IPS-15b (cell line): ENCODE measurements around the gene VSTM2L.

Experiments
- H3K27me3 ChIP-seq: one replicate; pipeline ENCODE4 v1.6.1; 2013; ENCODE audit warnings: low read length; ENCODE audit not compliant: control insufficient read depth, insufficient read depth
- H3K36me3 ChIP-seq: one replicate; pipeline ENCODE4 v1.6.1; 2013; ENCODE audit warnings: low read length; ENCODE audit not compliant: control insufficient read depth, insufficient read depth
- H3K4me1 ChIP-seq: one replicate; pipeline ENCODE4 v1.6.1; 2013; ENCODE audit warnings: mild to moderate bottlenecking, low read length; ENCODE audit not compliant: control insufficient read depth, insufficient read depth
- H3K4me3 ChIP-seq: one replicate; pipeline ENCODE4 v1.5.1; 2013; ENCODE audit warnings: low read depth, low read length
- H3K9ac ChIP-seq: one replicate; pipeline ENCODE4 v1.6.1; 2013; ENCODE audit warnings: low read depth, mild to moderate bottlenecking, low read length
- H3K9me3 ChIP-seq: one replicate; pipeline ENCODE4 v1.6.1; 2013; ENCODE audit warnings: mild to moderate bottlenecking, low read length; ENCODE audit not compliant: control insufficient read depth, insufficient read depth

The VSTM2L gene

GRCh38 chr20:37938181-37938750, 35.3 kb downstream of the VSTM2L start:
- H3K4me3 ChIP-seq = no peak overlapping the region
- no peaks in the 10 kb centered on the region for H3K4me1 ChIP-seq
- H3K9me3 ChIP-seq = no peaks in the 10 kb centered on the region
- H3K27me3 ChIP-seq = no peaks in the 10 kb centered on the region
- H3K9ac ChIP-seq = no peak overlapping the region
- no peaks in the 10 kb centered on the region for H3K36me3 ChIP-seq

GRCh38 chr20:37938954-37939353, 36.0 kb downstream of the VSTM2L start:
- Histone ChIP-seq H3K27me3 (no peaks in the 10 kb centered on the region), H3K36me3 (no peaks in the 10 kb centered on the region)

GRCh38 chr20:37939701-37940560, 37.0 kb downstream of the VSTM2L start:
- Histone ChIP-seq H3K4me1 (no peaks in the 10 kb centered on the region), H3K27me3 (no peaks in the 10 kb centered on the region), H3K9me3 (no peaks in the 10 kb centered on the region), H3K4me3 (no peak overlapping the region), H3K36me3 (no peaks in the 10 kb centered on the region), H3K9ac (no peak overlapping the region)

More at GRCh38 chr20:37938954-37939353, 36.0 kb downstream of the VSTM2L start:
- Histone ChIP-seq H3K4me3 (no peak overlapping the region), H3K4me1 (no peaks in the 10 kb centered on the region), H3K9me3 (no peaks in the 10 kb centered on the region), H3K9ac (no peak overlapping the region)

- H3K4me1 ChIP-seq = no peaks in the 10 kb centered on the region
These were observed 37.9 kb downstream of the VSTM2L start for GRCh38 chr20:37940858-37941257.

GRCh38 chr20:37941332-37941731, 38.4 kb downstream of the VSTM2L start:
- Histone ChIP-seq H3K4me3 (no peak overlapping the region), H3K9ac (no peak overlapping the region), H3K9me3 (no peaks in the 10 kb centered on the region), H3K4me1 (no peaks in the 10 kb centered on the region), H3K27me3 (no peaks in the 10 kb centered on the region), H3K36me3 (no peaks in the 10 kb centered on the region)

More at GRCh38 chr20:37940858-37941257, 37.9 kb downstream of the VSTM2L start:
- Histone ChIP-seq H3K27me3 (no peaks in the 10 kb centered on the region), H3K9me3 (no peaks in the 10 kb centered on the region), H3K36me3 (no peaks in the 10 kb centered on the region), H3K4me3 (no peak overlapping the region), H3K9ac (no peak overlapping the region)

GRCh38 chr20:37941992-37942391, 39.1 kb downstream of the VSTM2L start:
- Histone ChIP-seq H3K9ac (no peak overlapping the region), H3K9me3 (no peaks in the 10 kb centered on the region), H3K27me3 (no peaks in the 10 kb centered on the region), H3K4me1 (no peaks in the 10 kb centered on the region), H3K36me3 (no peaks in the 10 kb centered on the region), H3K4me3 (no peak overlapping the region)

- H3K9me3 ChIP-seq = no peaks in the 10 kb centered on the region
- no peak overlapping the region for H3K4me3 ChIP-seq
- no peaks in the 10 kb centered on the region for H3K36me3 ChIP-seq
- no peaks in the 10 kb centered on the region for H3K4me1 ChIP-seq
- H3K9ac ChIP-seq = no peak overlapping the region
- H3K27me3 ChIP-seq = no peaks in the 10 kb centered on the region
These were observed 40.1 kb downstream of the VSTM2L start for GRCh38 chr20:37943033-37943432.

GRCh38 chr20:37943501-37944455, 40.9 kb downstream of the VSTM2L start:
- no peaks in the 10 kb centered on the region for H3K36me3 ChIP-seq
- no peak overlapping the region for H3K4me3 ChIP-seq
- H3K27me3 ChIP-seq = no peaks in the 10 kb centered on the region
- H3K9me3 ChIP-seq = no peaks in the 10 kb centered on the region
- H3K9ac ChIP-seq = no peak overlapping the region
- no peaks in the 10 kb centered on the region for H3K4me1 ChIP-seq

- Histone ChIP-seq H3K36me3 (no peaks in the 10 kb centered on the region), H3K4me1 (no peaks in the 10 kb centered on the region), H3K9me3 (no peaks in the 10 kb centered on the region), H3K4me3 (no peak overlapping the region), H3K27me3 (no peaks in the 10 kb centered on the region), H3K9ac (no peak overlapping the region)
These were observed 41.6 kb downstream of the VSTM2L start for GRCh38 chr20:37944456-37944981.

GRCh38 chr20:37945091-37945547, 42.2 kb downstream of the VSTM2L start:
- Histone ChIP-seq H3K36me3 (no peaks in the 10 kb centered on the region), H3K9ac (no peak overlapping the region)

GRCh38 chr20:37946946-37947345, 44.0 kb downstream of the VSTM2L start:
- Histone ChIP-seq H3K4me3 (no peak overlapping the region), H3K27me3 (no peaks in the 10 kb centered on the region), H3K9me3 (no peaks in the 10 kb centered on the region), H3K9ac (no peak overlapping the region), H3K4me1 (no peaks in the 10 kb centered on the region), H3K36me3 (no peaks in the 10 kb centered on the region)

More at GRCh38 chr20:37945091-37945547, 42.2 kb downstream of the VSTM2L start:
- H3K4me1 ChIP-seq = no peaks in the 10 kb centered on the region
- H3K9me3 ChIP-seq = no peaks in the 10 kb centered on the region
- no peak overlapping the region for H3K4me3 ChIP-seq
- no peaks in the 10 kb centered on the region for H3K27me3 ChIP-seq
